H9 (cell line): ENCODE data around the gene ANKZF1. TPM values are rescaled to one million over a fixed set of nuclear protein-coding genes. Genes with fewer than 3 reads are reported as not detected.

ENCODE experiments used
- DNase-seq: peaks from one replicate; pipeline ENCODE4 v3.0.0-alpha.2; 2017
- H2AFZ ChIP-seq: one replicate; pipeline ENCODE4 v1.6.1; 2013; ENCODE audit warnings: mild to moderate bottlenecking, low read length, control low read depth, moderate library complexity
- H2AK5ac ChIP-seq: 2 replicates; pipeline ENCODE4 v1.6.1; 2013; ENCODE audit warnings: low read length, control low read depth, mixed read lengths; ENCODE audit not compliant: insufficient read length
- H2BK120ac ChIP-seq: one replicate; pipeline ENCODE4 v1.6.1; 2013; ENCODE audit warnings: low read depth, mild to moderate bottlenecking, low read length, control low read depth, inconsistent platforms; ENCODE audit not compliant: poor library complexity, severe bottlenecking
- H2BK12ac ChIP-seq: 2 replicates; pipeline ENCODE4 v1.6.1; 2013; ENCODE audit warnings: low read length, control low read depth, mixed read lengths, low read depth; ENCODE audit not compliant: insufficient read length
- H2BK15ac ChIP-seq: 2 replicates; pipeline ENCODE4 v1.6.1; 2013; ENCODE audit warnings: low read depth, low read length, control low read depth
- H2BK20ac ChIP-seq: one replicate; pipeline ENCODE4 v1.6.1; 2013; ENCODE audit warnings: low read depth, mild to moderate bottlenecking, low read length, control low read depth, inconsistent platforms; ENCODE audit not compliant: poor library complexity, severe bottlenecking
- H2BK5ac ChIP-seq: 2 replicates; pipeline ENCODE4 v1.6.1; 2013; ENCODE audit warnings: low read length, control low read depth, mixed read lengths; ENCODE audit not compliant: insufficient read length
- H3K14ac ChIP-seq: 2 replicates; pipeline ENCODE4 v1.6.1; 2013; ENCODE audit warnings: low read length, control low read depth; ENCODE audit not compliant: insufficient read depth
- H3K18ac ChIP-seq: 2 replicates; pipeline ENCODE4 v1.6.1; 2013; ENCODE audit warnings: low read depth, mild to moderate bottlenecking, mixed read lengths, low read length, control low read depth; ENCODE audit not compliant: insufficient read length
- H3K23ac ChIP-seq: 2 replicates; pipeline ENCODE4 v1.6.1; 2013; ENCODE audit warnings: low read length, control low read depth, mixed read lengths, low read depth; ENCODE audit not compliant: insufficient read length
- H3K23me2 ChIP-seq: 2 replicates; pipeline ENCODE4 v1.6.1; 2013; ENCODE audit warnings: low read depth, mild to moderate bottlenecking, mixed read lengths, low read length, control low read depth; ENCODE audit not compliant: insufficient read length, poor library complexity, severe bottlenecking
- H3K27ac ChIP-seq: 2 replicates; pipeline ENCODE4 v1.5.1; 2013; ENCODE audit warnings: low read length, control low read depth, mixed read lengths, low read depth; ENCODE audit not compliant: insufficient read length
- H3K27me3 ChIP-seq: 2 replicates; pipeline ENCODE4 v1.6.1; 2013; ENCODE audit warnings: low read length, control low read depth, inconsistent platforms; ENCODE audit not compliant: insufficient read depth
- H3K4ac ChIP-seq: 2 replicates; pipeline ENCODE4 v1.6.1; 2013; ENCODE audit warnings: low read depth, mild to moderate bottlenecking, control low read depth, inconsistent platforms, low read length, moderate library complexity
- H3K4me1 ChIP-seq: 2 replicates; pipeline ENCODE4 v1.6.1; 2013; ENCODE audit warnings: low read length, control low read depth, inconsistent platforms; ENCODE audit not compliant: insufficient read depth
- H3K4me2 ChIP-seq: 2 replicates; pipeline ENCODE4 v1.6.1; 2013; ENCODE audit warnings: low read length, control low read depth, mixed read lengths; ENCODE audit not compliant: insufficient read length, insufficient read depth
- H3K56ac ChIP-seq: 2 replicates; pipeline ENCODE4 v1.6.1; 2013; ENCODE audit warnings: low read depth, mild to moderate bottlenecking, mixed read lengths, low read length, control low read depth; ENCODE audit not compliant: insufficient read length
- H3K79me1 ChIP-seq: 2 replicates; pipeline ENCODE4 v1.6.1; 2013; ENCODE audit warnings: low read depth, mild to moderate bottlenecking, moderate library complexity, low read length, control low read depth, inconsistent platforms; ENCODE audit not compliant: insufficient read depth, poor library complexity, severe bottlenecking
- H3K79me2 ChIP-seq: 2 replicates; pipeline ENCODE4 v1.6.1; 2013; ENCODE audit warnings: low read length, control low read depth, inconsistent platforms; ENCODE audit not compliant: insufficient read depth
- H3K9ac ChIP-seq: 2 replicates; pipeline ENCODE4 v1.6.1; 2013; ENCODE audit warnings: low read length, control low read depth, mixed read lengths; ENCODE audit not compliant: insufficient read length; ENCODE audit errors: extremely low read depth
- H3K9me3 ChIP-seq: one replicate; pipeline ENCODE4 v1.6.1; 2013; ENCODE audit warnings: low read depth, low read length, inconsistent platforms; ENCODE audit not compliant: control insufficient read depth
- H3T11ph ChIP-seq: one replicate; pipeline ENCODE4 v1.6.1; 2013; ENCODE audit warnings: mild to moderate bottlenecking, low read length, control low read depth, inconsistent platforms
- H4K20me1 ChIP-seq: one replicate; pipeline ENCODE4 v1.6.1; 2013; ENCODE audit not compliant: control insufficient read depth, insufficient read length, insufficient read depth
- H4K5ac ChIP-seq: 2 replicates; pipeline ENCODE4 v1.6.1; 2013; ENCODE audit warnings: low read depth, mild to moderate bottlenecking, mixed read lengths, low read length, control low read depth; ENCODE audit not compliant: insufficient read length
- H4K8ac ChIP-seq: replicated peaks from 2 replicates; pipeline ENCODE4 v1.6.1; 2013; ENCODE audit warnings: low read length, control low read depth, mixed read lengths, low read depth; ENCODE audit not compliant: insufficient read length
- H4K91ac ChIP-seq: 2 replicates; pipeline ENCODE4 v1.6.1; 2013; ENCODE audit warnings: low read depth, mild to moderate bottlenecking, moderate library complexity, mixed read lengths, low read length, control low read depth; ENCODE audit not compliant: insufficient read length
- H3K27ac Mint-ChIP-seq, 3 experiments: 2 replicates in 2 of 3; 3 replicates in 1 of 3; pipeline ENCODE4 v1.8.0; 2020 to 2021; ENCODE audit warnings: mixed read lengths in 3 of 3, mild to moderate bottlenecking in 1 of 3, moderate library complexity in 1 of 3
- H3K27me3 Mint-ChIP-seq: 2 replicates; pipeline ENCODE4 v1.8.0; 2021; ENCODE audit warnings: low read depth, mild to moderate bottlenecking, moderate library complexity, mixed read lengths
- H3K36me3 Mint-ChIP-seq, 3 experiments: 2 replicates in 2 of 3; 3 replicates in 1 of 3; pipeline ENCODE4 v1.8.0; 2020 to 2021; ENCODE audit warnings: low read depth in 3 of 3, mixed read lengths in 3 of 3; ENCODE audit not compliant: insufficient read depth in 1 of 3
- H3K4me1 Mint-ChIP-seq, 2 experiments: 2 replicates each; pipeline ENCODE4 v1.8.0; 2020; ENCODE audit warnings: mixed read lengths in 2 of 2
- H3K4me3 Mint-ChIP-seq, 2 experiments: 2 replicates in 1 of 2; 3 replicates in 1 of 2; pipeline ENCODE4 v1.8.0; 2020 to 2021; ENCODE audit warnings: mild to moderate bottlenecking in 2 of 2, mixed read lengths in 2 of 2, moderate library complexity in 1 of 2
- H3K9me3 Mint-ChIP-seq, 2 experiments: 2 replicates in 1 of 2; 3 replicates in 1 of 2; pipeline ENCODE4 v1.8.0; 2020; ENCODE audit warnings: mild to moderate bottlenecking in 2 of 2, mixed read lengths in 2 of 2, moderate library complexity in 1 of 2
- WGBS: extraction: QIAGEN DNeasy Blood & Tissue Kit; methylation state at CpG from one replicate; pipeline ENCODE4 v1.1.7; 2013; ENCODE audit warnings: missing lambda C conversion rate, low lambda C conversion rate, mixed read lengths; ENCODE audit not compliant: insufficient read length; ENCODE audit errors: extremely low coverage; 5-methylcytosine and 5-hydroxymethylcytosine counted together
- total RNA-seq: library from RNA; stranded (reverse); gene quantifications from 2 replicates; pipeline ENCODE4 v1.2.1, GENCODE V29; 2021
- TF ChIP-seq, protein P1 (sequence below): fragments of 200-600 bp; sonication (generic); conservative IDR thresholded peaks from 3 replicates; pipeline ENCODE4 v1.8.0; 2021; ENCODE audit warnings: antibody characterized with exemption, mild to moderate bottlenecking

Gene ANKZF1
- total RNA-seq, 1 experiment from 2014 or later = 55.4 TPM

DNA sequence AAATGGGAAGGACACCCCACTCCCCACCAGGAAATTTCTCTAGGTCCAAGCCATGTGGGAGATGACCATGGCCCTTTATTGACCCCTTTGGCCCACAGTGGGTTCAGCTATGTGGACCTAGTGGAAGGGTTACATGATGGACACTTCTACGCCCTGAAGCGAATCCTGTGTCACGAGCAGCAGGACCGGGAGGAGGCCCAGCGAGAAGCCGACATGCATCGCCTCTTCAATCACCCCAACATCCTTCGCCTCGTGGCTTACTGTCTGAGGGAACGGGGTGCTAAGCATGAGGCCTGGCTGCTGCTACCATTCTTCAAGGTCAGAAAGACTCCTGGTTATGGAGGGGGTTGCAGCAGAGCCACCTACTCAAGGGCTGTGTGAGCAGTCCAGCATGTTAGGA lies 17.0 kb downstream of the ANKZF1 start:
- no peak for DNase-seq
- Mint-ChIP-seq H3K27me3 (peaks cover 9% of the 10 kb centered on the region), H3K4me3 (peak overlapping the region; percentile 92 to 96), H3K9me3 (no peaks in the 10 kb centered on the region), H3K36me3 (peaks cover 9 to 24% (median 23%) of the 10 kb centered on the region in 3 experiments; a peak in 6 of 7 replicates), H3K4me1 (peaks cover 20 to 28% of the 10 kb centered on the region in 2 experiments), H3K27ac (no peak overlapping the region)
- H4K8ac ChIP-seq = no peak overlapping the region
- no peak overlapping the region for H3K4ac ChIP-seq
- no peak overlapping the region for H3K18ac ChIP-seq
- H2BK20ac ChIP-seq = no peak overlapping the region
- H4K5ac ChIP-seq = no peak overlapping the region
- no peak overlapping the region for H3K4me2 ChIP-seq
- H2AFZ ChIP-seq = no peak overlapping the region
- no peak overlapping the region for H3K9ac ChIP-seq
- H4K20me1 ChIP-seq = no peaks in the 10 kb centered on the region
- no CpG with 5 or more reads among the region's 10 CpGs for WGBS
- H3T11ph ChIP-seq = no peak overlapping the region
- TF ChIP-seq, protein P1, sequence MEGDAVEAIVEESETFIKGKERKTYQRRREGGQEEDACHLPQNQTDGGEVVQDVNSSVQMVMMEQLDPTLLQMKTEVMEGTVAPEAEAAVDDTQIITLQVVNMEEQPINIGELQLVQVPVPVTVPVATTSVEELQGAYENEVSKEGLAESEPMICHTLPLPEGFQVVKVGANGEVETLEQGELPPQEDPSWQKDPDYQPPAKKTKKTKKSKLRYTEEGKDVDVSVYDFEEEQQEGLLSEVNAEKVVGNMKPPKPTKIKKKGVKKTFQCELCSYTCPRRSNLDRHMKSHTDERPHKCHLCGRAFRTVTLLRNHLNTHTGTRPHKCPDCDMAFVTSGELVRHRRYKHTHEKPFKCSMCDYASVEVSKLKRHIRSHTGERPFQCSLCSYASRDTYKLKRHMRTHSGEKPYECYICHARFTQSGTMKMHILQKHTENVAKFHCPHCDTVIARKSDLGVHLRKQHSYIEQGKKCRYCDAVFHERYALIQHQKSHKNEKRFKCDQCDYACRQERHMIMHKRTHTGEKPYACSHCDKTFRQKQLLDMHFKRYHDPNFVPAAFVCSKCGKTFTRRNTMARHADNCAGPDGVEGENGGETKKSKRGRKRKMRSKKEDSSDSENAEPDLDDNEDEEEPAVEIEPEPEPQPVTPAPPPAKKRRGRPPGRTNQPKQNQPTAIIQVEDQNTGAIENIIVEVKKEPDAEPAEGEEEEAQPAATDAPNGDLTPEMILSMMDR = no peak
- H2BK15ac ChIP-seq = no peak overlapping the region
- H2BK12ac ChIP-seq = no peak overlapping the region
- H3K9me3 ChIP-seq = no peaks in the 10 kb centered on the region
- H4K91ac ChIP-seq = no peak overlapping the region
- H3K56ac ChIP-seq = no peak overlapping the region
- H3K23ac ChIP-seq = no peak overlapping the region
- no peak overlapping the region for H2AK5ac ChIP-seq
- H3K27me3 ChIP-seq = no peaks in the 10 kb centered on the region
- H3K4me1 ChIP-seq = peaks cover 2% of the 10 kb centered on the region; the same call in 1 of the 2 replicates
- no peaks in the 10 kb centered on the region for H3K23me2 ChIP-seq
- no peak overlapping the region for H3K27ac ChIP-seq
- no peak overlapping the region for H3K14ac ChIP-seq
- H2BK5ac ChIP-seq = no peak overlapping the region
- H3K79me1 ChIP-seq = no peaks in the 10 kb centered on the region
- no peaks in the 10 kb centered on the region for H3K79me2 ChIP-seq
- no peak overlapping the region for H2BK120ac ChIP-seq
